Heart left ventricle (tissue), 16 donors: ENCODE data around the gene ERC1. TPM values are rescaled to one million over a fixed set of nuclear protein-coding genes. Genes with fewer than 3 reads are reported as not detected.

Source experiments
- ATAC-seq, 4 donors: fragments of 200-7000 bp; cut with Tn5 transposase; one replicate each; pipeline ENCODE4 v1.9.1; 2020 to 2022; ENCODE audit warnings: moderate library complexity in 4 of 4, mild to moderate bottlenecking in 3 of 4, moderate number of reproducible peaks in 1 of 4
- DNase-seq, 5 donors: peaks; one replicate each; pipeline ENCODE4 v3.0.0-alpha.2; 2020
- H3K27ac ChIP-seq, 12 donors: fragments of 200-600 bp; sonication (generic) in 4 of 12; one replicate each; pipeline versions ENCODE4 v1.5.0 to v1.8.0; 2016 to 2022; ENCODE audit warnings: mild to moderate bottlenecking in 2 of 12
- H3K27me3 ChIP-seq, 9 donors: fragments of 200-600 bp; sonication (generic) in 2 of 9; one replicate each; pipeline versions ENCODE4 v1.5.1 to v1.8.0; 2016 to 2022; ENCODE audit warnings: mild to moderate bottlenecking in 3 of 9
- H3K36me3 ChIP-seq, 9 donors: fragments of 200-600 bp; sonication (generic) in 2 of 9; one replicate each; pipeline versions ENCODE4 v1.5.0 to v1.8.0; 2018 to 2022; ENCODE audit warnings: mild to moderate bottlenecking in 2 of 9
- H3K4me1 ChIP-seq, 12 donors: fragments of 200-600 bp; sonication (generic) in 4 of 12; one replicate each; pipeline versions ENCODE4 v1.5.0 to v1.8.0; 2016 to 2022; ENCODE audit warnings: mild to moderate bottlenecking in 3 of 12
- H3K4me3 ChIP-seq, 12 donors: fragments of 200-600 bp; sonication (generic) in 4 of 12; one replicate each; pipeline versions ENCODE4 v1.5.0 to v1.8.0; 2017 to 2022; ENCODE audit warnings: mild to moderate bottlenecking in 9 of 12, moderate library complexity in 4 of 12
- H3K9me3 ChIP-seq, 12 donors: fragments of 200-600 bp; sonication (generic) in 4 of 12; one replicate each; pipeline versions ENCODE4 v1.5.0 to v1.8.0; 2016 to 2022; ENCODE audit warnings: mild to moderate bottlenecking in 1 of 12
- CTCF ChIP-seq, 12 donors: fragments of 200-600 bp; sonication (generic) in 4 of 12; IDR thresholded peaks; one replicate each; pipeline versions ENCODE4 v1.5.0 to v1.8.0; 2018 to 2022; ENCODE audit warnings: antibody characterized with exemption in 12 of 12, mild to moderate bottlenecking in 5 of 12
- POLR2A ChIP-seq, 2 donors: fragments of 450-650 bp; IDR thresholded peaks; one replicate each; pipeline ENCODE4 v1.6.1; 2017; ENCODE audit warnings: antibody characterized with exemption in 2 of 2, mild to moderate bottlenecking in 2 of 2, moderate library complexity in 2 of 2
- WGBS, 4 donors: extraction: QIAGEN DNeasy Blood & Tissue Kit in 2 of 4; methylation state at CpG; one replicate each; pipeline versions ENCODE4 v1.1.5 to v1.1.7; 2013 to 2018; 5-methylcytosine and 5-hydroxymethylcytosine counted together
- intact Hi-C, 10 donors: fragments of 100-400 bp; cut with DNase I; formaldehyde crosslinking; loops; one replicate each; pipeline versions ENCODE4 v1.11.1 to v1.14.2; 2022
- polyA plus RNA-seq, 2 donors: library from polyadenylated mRNA; stranded (reverse); fragments of 200-250 nt; gene quantifications; one replicate each; pipeline ENCODE4 v1.2.3, GENCODE V29; 2013
- total RNA-seq, 9 donors: library from RNA; depleted of rRNA in 2 of 9; stranded (reverse); fragments of >200 nt in 2 of 9; fragmentation: NEBNext Ultra II Directional in 3 of 9; extraction: Animal tissue kit (Norgen Biotek cat#: 25700) in 3 of 9; gene quantifications; one replicate each; pipeline versions ENCODE4 v1.1.0 to v1.2.4, GENCODE V29; 2016 to 2023
- donor health status: ischemic (EF 13 %, LVEDD 7.1; RV severe dilation, severe dysfunction).
- donor health status: healthy with polysubstance abuse.
- donor health status: DM: no; HTN: yes; CAD: no.
- donor health status: DM: no; HTN: no; CAD: no.
- donor health status: ischemic (EF 25% LVEDD 6.9; RV normal size, moderate dysfunction).
- donor health status: ischemic (EF 25% LVEDD 5.7; RV mildly dilated, moderate dysfunction).
- donor health status: healthy.
- donor health status: DM: yes; HTN: yes; CAD: no.
- donor health status: ischemic (EF 35%, LVEDD 5.7; RV mildly dilated, moderate dysfunction).
- donor health status: nonischemic (EF 11% LVEDD 7.7; RV severe dilation, severe dysfunction).
- donor health status: DM: yes; HTN: yes; CAD: no.
- donor health status: PGD.
- donor health status: ischemic (EF 29% LVEDD 5.4; RV normal size, mild dysfunction).
- donor health status: nonischemic (EF 23%, LVEDD 6.1; RV moderate dilation, normal function).

The ERC1 gene
- total and polyA plus RNA-seq, 11 donors, result 13.5 to 84.0 (median 47.9) TPM

GRCh38 chr12:1453810-1454209, 462.8 kb downstream of the ERC1 start:
- H3K36me3 ChIP-seq, result peaks cover 0 to 13% (median under 1%) of the 10 kb centered on the region in 9 donors
- no peak overlapping the region for H3K4me3 ChIP-seq
- H3K27ac ChIP-seq, result no peak overlapping the region
- H3K4me1 ChIP-seq, result peaks cover 0 to 14% (median 0%) of the 10 kb centered on the region in 12 donors
- intact Hi-C loops, result no loop called here
- ATAC-seq, result no peak
- TF ChIP-seq CTCF (IDR thresholded peaks at IDR 0.05) (no peak), POLR2A (IDR thresholded peaks at IDR 0.05) (no peak)
- no peaks in the 10 kb centered on the region for H3K27me3 ChIP-seq
- 85 to 91% (median 90%) methylated on average over 6 of the region's 6 CpGs for WGBS, 4 donors
- DNase-seq, result no peak
- no peaks in the 10 kb centered on the region for H3K9me3 ChIP-seq

DNA sequence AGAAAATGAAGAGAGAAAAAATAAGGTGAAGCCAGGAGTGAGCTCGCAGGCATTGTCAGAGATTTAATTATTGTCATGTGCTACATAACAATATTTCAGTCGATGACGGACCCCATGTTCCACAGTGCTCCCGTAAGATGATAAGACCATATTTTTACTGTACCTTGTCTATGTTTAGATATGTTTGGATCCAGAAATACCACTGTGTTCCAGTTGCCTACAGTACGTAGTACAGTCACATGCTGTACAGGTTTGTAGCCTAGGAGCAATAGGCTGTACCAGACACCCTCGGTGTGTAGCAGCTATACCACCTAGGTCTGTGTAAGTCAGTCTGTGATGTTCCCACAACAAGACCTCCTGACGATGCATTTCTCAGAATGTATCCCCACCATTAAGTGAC, 465.9 kb downstream of the ERC1 start:
- peak overlapping the region in 2 of 12 donors; percentile 17 to 25 for H3K27ac ChIP-seq
- intact Hi-C loops, result no loop called here
- WGBS, 4 donors, result 54 to 72% (median 65%) methylated on average over 7 of the region's 7 CpGs

GRCh38 chr12:1457901-1458300, 466.9 kb downstream of the ERC1 start:
- Histone ChIP-seq H3K4me3 (no peak overlapping the region), H3K27ac (peak overlapping the region in 5 of 12 donors; percentile 21 to 49 (median 39)), H3K9me3 (no peaks in the 10 kb centered on the region), H3K4me1 (peaks cover 0 to 14% (median 2%) of the 10 kb centered on the region in 12 donors), H3K27me3 (no peaks in the 10 kb centered on the region), H3K36me3 (peaks cover 0 to 3% (median 0%) of the 10 kb centered on the region in 9 donors)
- TF ChIP-seq POLR2A (IDR thresholded peaks at IDR 0.05) (no peak), CTCF (IDR thresholded peaks at IDR 0.05) (no peak)
- intact Hi-C loops, result no loop called here
- ATAC-seq, result peak; percentile 74 to 87 (median 78)
- peak in 4 of 5 donors; percentile 28 to 58 (median 38) for DNase-seq
- 54 to 76% (median 68%) methylated on average over 1 of the region's 1 CpG for WGBS, 4 donors

More for the DNA sequence above, 465.9 kb downstream of the ERC1 start:
- TF ChIP-seq POLR2A (IDR thresholded peaks at IDR 0.05) (no peak), CTCF (IDR thresholded peaks at IDR 0.05) (no peak)
- no peaks in the 10 kb centered on the region for H3K9me3 ChIP-seq
- no peak overlapping the region for H3K4me3 ChIP-seq
- DNase-seq, result no peak
- peaks cover 0 to 14% (median 0%) of the 10 kb centered on the region in 12 donors for H3K4me1 ChIP-seq
- H3K27me3 ChIP-seq, result no peaks in the 10 kb centered on the region
- ATAC-seq, result peak; percentile 75 to 88 (median 86)
- H3K36me3 ChIP-seq, result peaks cover 0 to 3% (median 0%) of the 10 kb centered on the region in 9 donors

- ATAC-seq (no peak), DNase-seq (no peak)
- Histone ChIP-seq H3K9me3 (no peaks in the 10 kb centered on the region), H3K4me1 (peaks cover 0 to 14% (median 6%) of the 10 kb centered on the region in 12 donors), H3K4me3 (no peak overlapping the region), H3K27me3 (no peaks in the 10 kb centered on the region), H3K36me3 (peaks cover 0 to 3% (median 0%) of the 10 kb centered on the region in 9 donors), H3K27ac (no peak overlapping the region)
- no peak for TF ChIP-seq POLR2A (IDR thresholded peaks at IDR 0.05)
- intact Hi-C loops, result no loop called here
- 93 to 98% (median 95%) methylated on average over 2 of the region's 2 CpGs for WGBS, 4 donors
Observed at GRCh38 chr12:1459339-1459738, 468.3 kb downstream of the ERC1 start.
